ENCODE measurements around the gene ZNF587B.
"Not testable (repeated sequence)": the region's sequence is repeated elsewhere in the genome, so short reads cannot be mapped to it uniquely, and the experiment has no call there.

DNA sequence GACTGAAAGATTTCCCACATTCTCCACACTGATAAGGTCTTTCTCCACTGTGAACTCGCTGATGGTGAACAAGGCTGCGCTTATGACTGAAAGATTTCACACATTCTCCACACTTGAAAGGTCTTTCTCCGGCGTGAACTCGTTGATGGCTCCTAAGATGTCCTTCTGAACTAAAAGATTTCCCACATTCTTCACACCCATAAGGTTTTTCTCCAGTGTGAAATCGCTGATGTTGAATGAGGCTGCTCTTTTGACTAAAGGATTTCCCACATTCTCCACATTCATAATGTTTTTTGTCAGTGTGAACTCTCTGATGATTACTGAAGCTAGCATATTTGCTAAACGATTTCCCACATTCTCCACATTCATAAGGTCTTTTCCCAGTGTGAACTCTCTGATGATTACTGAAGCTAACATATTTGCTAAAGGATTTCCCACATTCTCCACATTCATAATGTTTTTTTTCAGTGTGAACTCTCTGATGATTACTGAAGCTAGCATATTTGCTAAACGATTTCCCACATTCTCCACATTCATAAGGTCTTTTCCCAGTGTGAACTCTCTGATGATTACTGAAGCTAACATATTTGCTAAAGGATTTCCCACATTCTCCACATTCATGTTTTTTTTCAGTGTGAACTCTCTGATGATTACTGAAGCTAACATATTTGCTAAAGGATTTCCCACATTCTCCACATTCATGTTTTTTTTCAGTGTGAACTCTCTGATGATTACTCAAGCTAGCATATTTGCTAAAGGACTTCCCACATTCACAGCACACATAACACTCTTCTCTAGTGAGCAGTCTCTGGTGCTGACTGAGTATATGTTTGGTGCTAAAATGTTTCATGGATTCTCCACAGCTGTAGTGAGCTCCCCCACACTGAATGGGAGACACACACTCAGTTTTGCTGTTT is 44.0 kb downstream of the ZNF587B start:
- TF ChIP-seq, protein P1, sequence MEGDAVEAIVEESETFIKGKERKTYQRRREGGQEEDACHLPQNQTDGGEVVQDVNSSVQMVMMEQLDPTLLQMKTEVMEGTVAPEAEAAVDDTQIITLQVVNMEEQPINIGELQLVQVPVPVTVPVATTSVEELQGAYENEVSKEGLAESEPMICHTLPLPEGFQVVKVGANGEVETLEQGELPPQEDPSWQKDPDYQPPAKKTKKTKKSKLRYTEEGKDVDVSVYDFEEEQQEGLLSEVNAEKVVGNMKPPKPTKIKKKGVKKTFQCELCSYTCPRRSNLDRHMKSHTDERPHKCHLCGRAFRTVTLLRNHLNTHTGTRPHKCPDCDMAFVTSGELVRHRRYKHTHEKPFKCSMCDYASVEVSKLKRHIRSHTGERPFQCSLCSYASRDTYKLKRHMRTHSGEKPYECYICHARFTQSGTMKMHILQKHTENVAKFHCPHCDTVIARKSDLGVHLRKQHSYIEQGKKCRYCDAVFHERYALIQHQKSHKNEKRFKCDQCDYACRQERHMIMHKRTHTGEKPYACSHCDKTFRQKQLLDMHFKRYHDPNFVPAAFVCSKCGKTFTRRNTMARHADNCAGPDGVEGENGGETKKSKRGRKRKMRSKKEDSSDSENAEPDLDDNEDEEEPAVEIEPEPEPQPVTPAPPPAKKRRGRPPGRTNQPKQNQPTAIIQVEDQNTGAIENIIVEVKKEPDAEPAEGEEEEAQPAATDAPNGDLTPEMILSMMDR (IDR thresholded peaks at IDR 0.05): not testable (repeated sequence)
- not testable (repeated sequence) for TF ChIP-seq ZFX (IDR thresholded peaks at IDR 0.05; ENCODE audit: borderline replicate concordance)

Data from 22Rv1 (cell line).